Measurements from ENCODE around the gene DLGAP3.

DLGAP3 gene

GRCh38 chr1:34900775-34901502 lies 28.5 kb downstream of the DLGAP3 start:
- DNase-seq, result no peak

- no peak for DNase-seq
Observed at GRCh38 chr1:34899906-34900305, 29.5 kb downstream of the DLGAP3 start.

- DNase-seq, result no peak
Observed at GRCh38 chr1:34899471-34899870, 30.0 kb downstream of the DLGAP3 start.

GRCh38 chr1:34898330-34898761 lies 31.1 kb downstream of the DLGAP3 start:
- DNase-seq, result no peak

GRCh38 chr1:34896612-34897011 lies 32.8 kb downstream of the DLGAP3 start:
- no peak for DNase-seq

GRCh38 chr1:34889705-34890104 lies 39.7 kb downstream of the DLGAP3 start:
- DNase-seq, result no peak

- no peak for DNase-seq
Observed at GRCh38 chr1:34887593-34887992, 41.9 kb downstream of the DLGAP3 start.

GRCh38 chr1:34885405-34886247 lies 43.8 kb downstream of the DLGAP3 start:
- DNase-seq, result peak in 4 of 5 donors; percentile 20 to 40 (median 29)

- no peak for DNase-seq
Observed at GRCh38 chr1:34884961-34885360, 44.5 kb downstream of the DLGAP3 start.

- DNase-seq, result no peak
Observed at GRCh38 chr1:34884536-34884935, 44.9 kb downstream of the DLGAP3 start.

GRCh38 chr1:34879230-34879629 lies 50.2 kb downstream of the DLGAP3 start:
- no peak for DNase-seq

GRCh38 chr1:34876406-34876805 lies 53.0 kb downstream of the DLGAP3 start:
- no peak for DNase-seq

GRCh38 chr1:34874296-34874952 lies 55.0 kb downstream of the DLGAP3 start:
- no peak for DNase-seq

GRCh38 chr1:34872133-34872503 lies 57.3 kb downstream of the DLGAP3 start:
- DNase-seq, result no peak

GRCh38 chr1:34871443-34872132 lies 57.9 kb downstream of the DLGAP3 start:
- no peak for DNase-seq

GRCh38 chr1:34870395-34870794 lies 59.1 kb downstream of the DLGAP3 start:
- DNase-seq, result no peak

GRCh38 chr1:34869760-34870159 lies 59.7 kb downstream of the DLGAP3 start:
- no peak for DNase-seq

- DNase-seq, result no peak
Observed at GRCh38 chr1:34868230-34869049, 61.0 kb downstream of the DLGAP3 start.

GRCh38 chr1:34867415-34867814 lies 62.0 kb downstream of the DLGAP3 start:
- no peak for DNase-seq

- no peak for DNase-seq
Observed at GRCh38 chr1:34866762-34867109, 62.7 kb downstream of the DLGAP3 start.

GRCh38 chr1:34865981-34866761 lies 63.3 kb downstream of the DLGAP3 start:
- DNase-seq, result peak; percentile 80 to 92 (median 85)
